Measurements from ENCODE around the gene NDUFAF8.

NDUFAF8 gene, protein sequence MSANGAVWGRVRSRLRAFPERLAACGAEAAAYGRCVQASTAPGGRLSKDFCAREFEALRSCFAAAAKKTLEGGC

DNA sequence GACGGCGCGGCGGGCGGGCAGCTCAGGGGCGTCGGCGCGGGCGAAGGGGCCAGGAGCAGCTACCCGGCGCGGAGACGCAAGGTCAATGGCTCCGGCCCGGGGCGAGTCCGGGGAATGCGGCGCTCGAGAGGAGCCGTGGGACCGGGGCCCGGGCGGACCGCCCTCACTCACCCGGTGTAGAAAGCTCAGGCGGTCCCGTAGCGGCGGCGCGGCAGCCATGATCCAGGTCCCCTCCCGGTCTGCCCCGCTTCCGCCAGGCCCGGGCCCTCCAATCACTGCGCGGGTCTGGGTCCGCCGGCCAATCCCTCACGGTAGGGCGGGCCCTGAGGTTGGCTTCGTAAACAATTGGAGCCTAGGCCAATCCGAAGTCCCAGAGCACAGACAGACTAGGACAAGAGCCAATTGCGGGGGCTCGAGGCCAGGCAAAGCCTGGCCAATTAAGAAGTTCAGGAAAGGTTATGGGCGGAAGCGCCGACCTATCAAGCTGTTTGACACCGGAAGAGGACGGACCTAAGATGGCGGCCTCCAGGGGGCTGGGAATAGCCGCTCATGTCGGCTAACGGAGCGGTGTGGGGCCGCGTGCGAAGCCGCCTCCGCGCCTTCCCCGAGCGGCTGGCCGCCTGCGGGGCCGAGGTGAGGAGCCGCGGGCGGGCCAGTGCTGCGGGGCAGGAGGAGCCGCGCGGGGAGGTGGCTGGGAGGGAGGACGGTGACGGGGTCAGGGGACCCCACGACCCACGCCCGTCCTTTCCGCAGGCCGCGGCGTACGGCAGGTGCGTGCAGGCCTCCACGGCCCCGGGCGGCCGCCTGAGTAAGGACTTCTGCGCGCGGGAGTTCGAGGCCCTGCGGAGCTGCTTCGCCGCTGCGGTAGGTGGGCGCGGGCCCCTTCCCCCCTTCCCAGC lies at the start of gene NDUFAF8, which contains the start of gene TEPSIN:
Gene NDUFAF8, plus strand, starts transcription at position 504 of the 899 bp plus-strand sequence. Its CDS starts 46 bp downstream, at position 550.
Gene TEPSIN, minus strand, starts transcription at position 241 of the 899 bp plus-strand sequence. Its CDS starts 22 bp downstream, at position 219.
- Histone ChIP-seq H3K36me3 (ENCODE audit: insufficient read depth, low read length) (no peaks in the 10 kb centered on the region), H3K27ac (ENCODE audit: low read depth, low read length) (peak within 1 kb of the TSS; percentile 74), H3K27me3 (ENCODE audit: control insufficient read depth in 1 of 2, insufficient read depth in 2 of 2, low read length in 2 of 2) (no peaks in the 10 kb centered on the region), H3K9ac (ENCODE audit: low read length) (peak within 1 kb of the TSS; percentile 78), H3K4me1 (ENCODE audit: insufficient read depth, low read length) (peaks cover 31% of the 10 kb centered on the region), H3K4me3 (ENCODE audit: low read depth in 1 of 2, low read length in 2 of 2) (peak within 1 kb of the TSS; percentile 77 to 91), H3K9me3 (ENCODE audit: low read length) (no peaks in the 10 kb centered on the region)

DNA sequence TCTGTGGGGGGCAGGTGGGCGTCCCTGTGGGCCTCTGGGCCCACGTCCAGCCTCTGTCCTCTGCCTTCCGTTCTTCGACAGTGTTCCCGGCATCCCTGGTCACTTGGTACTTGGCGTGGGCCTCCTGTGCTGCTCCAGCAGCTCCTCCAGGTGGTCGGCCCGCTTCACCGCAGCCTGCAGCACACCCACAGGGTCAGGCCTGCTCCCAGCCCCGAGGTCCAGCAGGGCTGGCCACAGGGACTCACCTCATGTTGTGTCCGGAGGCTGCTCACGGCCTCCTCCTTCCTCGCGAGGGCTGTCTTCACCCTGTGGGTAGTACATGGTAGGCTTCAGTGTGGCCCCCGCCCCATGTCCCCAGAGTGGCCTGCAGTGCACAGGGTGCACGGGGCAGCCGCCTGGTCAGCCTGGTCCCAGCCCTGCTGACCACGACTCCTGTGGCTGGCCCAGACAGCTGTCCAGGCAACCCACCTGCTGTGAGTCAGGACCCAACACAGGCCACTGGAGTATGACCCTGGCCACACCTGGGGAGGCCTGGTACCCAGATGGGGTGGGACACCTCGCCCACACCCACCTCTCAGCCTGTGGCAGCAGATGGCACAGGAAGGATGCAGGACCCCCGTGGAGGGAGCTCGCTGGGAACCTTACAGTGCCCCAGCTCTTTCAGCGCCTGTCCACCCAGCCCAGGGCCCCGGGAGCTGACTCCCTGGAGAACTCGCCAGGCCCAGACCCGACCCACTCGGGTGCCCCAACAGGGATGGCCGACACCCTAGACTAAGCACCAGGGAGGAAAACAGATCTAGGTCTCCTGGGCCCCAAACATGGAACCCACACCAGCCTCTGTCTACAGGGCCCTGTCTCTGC lies 49.2 kb upstream of the NDUFAF8 start:
- Histone ChIP-seq H3K9me3 (ENCODE audit: low read length) (no peaks in the 10 kb centered on the region), H3K4me3 (ENCODE audit: low read depth in 1 of 2, low read length in 2 of 2) (no peak overlapping the region), H3K9ac (ENCODE audit: low read length) (no peak overlapping the region), H3K36me3 (ENCODE audit: insufficient read depth, low read length) (no peaks in the 10 kb centered on the region), H3K27ac (ENCODE audit: low read depth, low read length) (no peak overlapping the region), H3K4me1 (ENCODE audit: insufficient read depth, low read length) (no peaks in the 10 kb centered on the region), H3K27me3 (ENCODE audit: control insufficient read depth in 1 of 2, insufficient read depth in 2 of 2, low read length in 2 of 2) (no peaks in the 10 kb centered on the region)

GRCh38 chr17:81190591-81190990 lies 48.5 kb upstream of the NDUFAF8 start:
- Histone ChIP-seq H3K27ac (ENCODE audit: low read depth, low read length) (no peak overlapping the region), H3K9ac (ENCODE audit: low read length) (no peak overlapping the region), H3K9me3 (ENCODE audit: low read length) (no peaks in the 10 kb centered on the region), H3K36me3 (ENCODE audit: insufficient read depth, low read length) (no peaks in the 10 kb centered on the region), H3K4me1 (ENCODE audit: insufficient read depth, low read length) (no peaks in the 10 kb centered on the region), H3K4me3 (ENCODE audit: low read depth in 1 of 2, low read length in 2 of 2) (no peak overlapping the region), H3K27me3 (ENCODE audit: control insufficient read depth in 1 of 2, insufficient read depth in 2 of 2, low read length in 2 of 2) (no peaks in the 10 kb centered on the region)

DNA sequence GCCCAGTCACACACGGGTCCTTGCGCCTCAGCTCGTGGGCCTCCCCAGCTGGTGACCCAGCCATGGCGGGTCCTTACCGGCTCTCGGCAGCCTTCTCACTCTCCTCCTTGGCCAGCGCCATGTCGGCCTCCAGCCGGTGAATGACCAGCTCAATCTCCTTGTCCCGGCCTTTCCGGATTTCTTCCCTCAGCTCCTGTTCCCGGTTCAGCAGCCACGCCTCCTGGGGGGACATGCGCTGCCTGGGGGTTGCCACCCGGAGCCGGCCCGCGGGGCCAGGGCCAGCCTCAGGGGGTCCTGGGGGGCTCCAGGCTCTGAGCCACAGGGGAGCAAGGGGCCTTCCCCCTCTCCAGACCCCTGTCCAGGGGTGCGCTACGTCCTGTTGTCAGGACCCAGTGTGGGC lies 48.0 kb upstream of the NDUFAF8 start:
- no peak overlapping the region for H3K9ac ChIP-seq (ENCODE audit: low read length)
- H3K27ac ChIP-seq (ENCODE audit: low read depth, low read length), result no peak overlapping the region
- no peaks in the 10 kb centered on the region for H3K36me3 ChIP-seq (ENCODE audit: insufficient read depth, low read length)
- H3K27me3 ChIP-seq (ENCODE audit: control insufficient read depth in 1 of 2, insufficient read depth in 2 of 2, low read length in 2 of 2), result no peaks in the 10 kb centered on the region
- no peaks in the 10 kb centered on the region for H3K4me1 ChIP-seq (ENCODE audit: insufficient read depth, low read length)
- H3K4me3 ChIP-seq (ENCODE audit: low read depth in 1 of 2, low read length in 2 of 2), result no peak overlapping the region
- no peaks in the 10 kb centered on the region for H3K9me3 ChIP-seq (ENCODE audit: low read length)

DNA sequence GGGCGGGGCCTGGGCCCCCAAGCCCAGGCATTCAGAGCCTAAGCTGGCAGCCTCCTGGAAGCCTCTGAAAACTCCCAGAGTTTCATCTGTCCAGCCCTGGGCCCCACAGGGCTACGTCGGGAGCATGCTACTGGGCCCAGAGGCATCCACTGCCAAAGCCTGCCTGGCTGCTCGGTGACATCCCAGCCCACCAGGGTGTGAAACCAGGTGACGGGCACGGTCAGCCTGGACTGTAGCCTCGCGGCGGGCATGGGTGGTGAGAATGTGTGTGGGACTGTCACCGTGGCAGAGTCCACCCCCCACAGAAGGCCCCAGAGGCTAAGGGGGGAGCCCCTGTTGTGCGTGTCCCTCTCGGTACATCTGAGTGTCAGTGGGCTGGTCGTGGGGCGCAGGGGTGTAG lies 47.5 kb upstream of the NDUFAF8 start:
- Histone ChIP-seq H3K27ac (ENCODE audit: low read depth, low read length) (no peak overlapping the region), H3K36me3 (ENCODE audit: insufficient read depth, low read length) (no peaks in the 10 kb centered on the region), H3K9me3 (ENCODE audit: low read length) (no peaks in the 10 kb centered on the region), H3K4me3 (ENCODE audit: low read depth in 1 of 2, low read length in 2 of 2) (no peak overlapping the region), H3K27me3 (ENCODE audit: control insufficient read depth in 1 of 2, insufficient read depth in 2 of 2, low read length in 2 of 2) (no peaks in the 10 kb centered on the region), H3K9ac (ENCODE audit: low read length) (no peak overlapping the region), H3K4me1 (ENCODE audit: insufficient read depth, low read length) (no peaks in the 10 kb centered on the region)

DNA sequence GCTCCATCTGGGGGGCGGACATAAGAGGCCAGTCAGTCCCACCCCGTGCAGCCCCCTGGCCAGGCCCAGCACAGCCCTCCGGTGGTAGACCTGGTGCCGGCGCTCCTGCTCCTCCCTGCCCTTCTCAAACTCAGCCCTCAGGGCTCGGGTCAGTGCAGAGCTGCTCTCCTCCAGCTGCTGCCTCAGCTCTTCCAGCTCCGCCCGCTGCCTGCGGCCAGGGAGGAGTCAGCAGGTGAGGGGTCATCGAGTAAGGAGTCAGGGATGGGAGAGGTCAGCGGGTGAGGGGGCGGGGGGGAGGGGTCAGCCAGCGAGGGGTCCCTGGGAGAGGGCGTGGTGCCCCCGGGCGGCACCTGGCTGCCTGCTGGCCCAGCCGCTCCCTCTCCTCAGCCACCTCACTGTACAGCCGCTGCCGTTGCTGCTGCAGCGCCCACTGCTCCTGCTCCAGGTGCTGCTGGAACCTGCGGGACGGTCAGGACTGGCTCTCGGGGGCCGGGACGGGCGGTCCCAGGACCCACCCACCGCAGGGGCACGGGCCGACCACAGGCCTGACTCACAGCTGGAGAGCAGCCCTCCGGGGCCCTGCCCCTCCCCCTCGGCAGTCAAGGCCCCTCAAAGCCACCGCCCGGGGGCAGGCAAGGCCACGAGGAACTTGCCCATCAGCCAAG lies 46.6 kb upstream of the NDUFAF8 start:
- Histone ChIP-seq H3K27me3 (ENCODE audit: control insufficient read depth in 1 of 2, insufficient read depth in 2 of 2, low read length in 2 of 2) (no peaks in the 10 kb centered on the region), H3K9ac (ENCODE audit: low read length) (no peak overlapping the region), H3K4me1 (ENCODE audit: insufficient read depth, low read length) (no peaks in the 10 kb centered on the region), H3K36me3 (ENCODE audit: insufficient read depth, low read length) (no peaks in the 10 kb centered on the region), H3K27ac (ENCODE audit: low read depth, low read length) (no peak overlapping the region), H3K4me3 (ENCODE audit: low read depth in 1 of 2, low read length in 2 of 2) (no peak overlapping the region), H3K9me3 (ENCODE audit: low read length) (no peaks in the 10 kb centered on the region)

- Histone ChIP-seq H3K4me1 (ENCODE audit: insufficient read depth, low read length) (no peaks in the 10 kb centered on the region), H3K9ac (ENCODE audit: low read length) (no peak overlapping the region), H3K27me3 (ENCODE audit: control insufficient read depth in 1 of 2, insufficient read depth in 2 of 2, low read length in 2 of 2) (no peaks in the 10 kb centered on the region), H3K9me3 (ENCODE audit: low read length) (no peaks in the 10 kb centered on the region), H3K27ac (ENCODE audit: low read depth, low read length) (no peak overlapping the region), H3K36me3 (ENCODE audit: insufficient read depth, low read length) (no peaks in the 10 kb centered on the region), H3K4me3 (ENCODE audit: low read depth in 1 of 2, low read length in 2 of 2) (no peak overlapping the region)
Observed at GRCh38 chr17:81193051-81193410, 46.1 kb upstream of the NDUFAF8 start.

DNA sequence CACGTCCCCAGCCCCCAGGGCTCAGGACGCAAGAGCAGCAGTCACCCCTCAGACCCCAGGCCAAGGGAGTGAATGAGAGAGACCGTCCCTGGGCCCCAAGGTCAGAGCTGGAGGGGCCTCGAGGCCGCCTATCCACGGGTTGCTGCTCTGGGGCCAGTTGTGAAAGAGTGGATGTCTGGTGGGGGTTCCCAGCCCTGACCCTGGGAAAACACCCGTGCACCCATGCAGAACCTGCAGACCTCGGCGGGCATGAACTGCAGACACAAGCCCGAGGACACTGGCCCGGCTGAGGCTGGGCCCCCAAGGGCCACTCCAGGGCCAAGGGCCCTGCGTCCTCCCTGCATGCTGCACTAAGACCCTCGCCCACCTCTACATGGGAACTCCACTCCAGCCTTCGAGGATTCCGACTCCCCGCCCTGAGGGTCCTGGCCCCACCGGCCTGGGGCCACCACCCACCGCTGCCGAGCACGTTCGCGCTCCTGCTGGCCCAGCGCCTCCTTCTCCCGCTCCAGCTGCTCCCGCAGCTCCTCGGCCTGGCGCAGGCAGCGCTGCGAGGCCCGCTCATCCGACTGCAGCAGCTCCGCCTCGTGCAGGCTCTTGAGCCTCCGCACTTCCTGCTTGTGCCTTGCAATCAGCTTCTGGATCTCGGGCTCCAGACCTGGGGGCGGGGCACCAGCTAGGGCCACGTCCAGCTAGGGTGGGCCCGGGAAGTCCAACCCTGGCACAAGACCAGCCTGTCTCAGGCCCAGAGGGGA lies 45.5 kb upstream of the NDUFAF8 start:
- H3K9ac ChIP-seq (ENCODE audit: low read length), result no peak overlapping the region
- no peaks in the 10 kb centered on the region for H3K36me3 ChIP-seq (ENCODE audit: insufficient read depth, low read length)
- H3K27me3 ChIP-seq (ENCODE audit: control insufficient read depth in 1 of 2, insufficient read depth in 2 of 2, low read length in 2 of 2), result no peaks in the 10 kb centered on the region
- no peaks in the 10 kb centered on the region for H3K4me1 ChIP-seq (ENCODE audit: insufficient read depth, low read length)
- H3K9me3 ChIP-seq (ENCODE audit: low read length), result no peaks in the 10 kb centered on the region
- no peak overlapping the region for H3K27ac ChIP-seq (ENCODE audit: low read depth, low read length)
- H3K4me3 ChIP-seq (ENCODE audit: low read depth in 1 of 2, low read length in 2 of 2), result no peak overlapping the region

DNA sequence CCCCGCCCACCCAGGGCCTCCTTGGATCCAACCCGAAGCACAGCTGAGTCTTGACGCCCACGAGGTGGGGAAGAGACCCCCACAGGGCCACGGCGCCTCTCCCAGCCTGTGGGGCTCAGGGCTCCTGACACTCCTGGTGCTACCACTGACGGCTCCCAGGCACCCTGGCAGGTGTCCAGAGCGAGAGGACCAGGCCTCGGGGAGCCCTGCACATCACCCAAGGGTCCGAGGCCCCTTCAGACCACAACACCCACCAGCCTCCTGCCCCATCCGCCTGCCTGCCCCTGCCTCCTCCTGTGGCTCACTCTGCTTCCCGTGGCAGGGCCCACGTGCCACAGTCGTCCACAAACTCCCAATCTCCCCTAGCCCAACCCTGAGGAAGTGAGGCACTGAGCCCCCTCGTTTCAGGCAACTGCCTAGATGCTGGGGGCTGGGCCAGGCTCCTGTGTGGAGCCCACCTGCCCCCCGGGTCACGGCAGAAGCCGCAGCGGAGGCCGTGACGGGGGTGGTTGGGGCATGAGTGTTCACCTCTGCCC lies 44.8 kb upstream of the NDUFAF8 start:
- Histone ChIP-seq H3K27ac (ENCODE audit: low read depth, low read length) (no peak overlapping the region), H3K4me1 (ENCODE audit: insufficient read depth, low read length) (no peaks in the 10 kb centered on the region), H3K9me3 (ENCODE audit: low read length) (no peaks in the 10 kb centered on the region), H3K27me3 (ENCODE audit: control insufficient read depth in 1 of 2, insufficient read depth in 2 of 2, low read length in 2 of 2) (no peaks in the 10 kb centered on the region), H3K36me3 (ENCODE audit: insufficient read depth, low read length) (no peaks in the 10 kb centered on the region), H3K9ac (ENCODE audit: low read length) (no peak overlapping the region), H3K4me3 (ENCODE audit: low read depth in 1 of 2, low read length in 2 of 2) (no peak overlapping the region)

DNA sequence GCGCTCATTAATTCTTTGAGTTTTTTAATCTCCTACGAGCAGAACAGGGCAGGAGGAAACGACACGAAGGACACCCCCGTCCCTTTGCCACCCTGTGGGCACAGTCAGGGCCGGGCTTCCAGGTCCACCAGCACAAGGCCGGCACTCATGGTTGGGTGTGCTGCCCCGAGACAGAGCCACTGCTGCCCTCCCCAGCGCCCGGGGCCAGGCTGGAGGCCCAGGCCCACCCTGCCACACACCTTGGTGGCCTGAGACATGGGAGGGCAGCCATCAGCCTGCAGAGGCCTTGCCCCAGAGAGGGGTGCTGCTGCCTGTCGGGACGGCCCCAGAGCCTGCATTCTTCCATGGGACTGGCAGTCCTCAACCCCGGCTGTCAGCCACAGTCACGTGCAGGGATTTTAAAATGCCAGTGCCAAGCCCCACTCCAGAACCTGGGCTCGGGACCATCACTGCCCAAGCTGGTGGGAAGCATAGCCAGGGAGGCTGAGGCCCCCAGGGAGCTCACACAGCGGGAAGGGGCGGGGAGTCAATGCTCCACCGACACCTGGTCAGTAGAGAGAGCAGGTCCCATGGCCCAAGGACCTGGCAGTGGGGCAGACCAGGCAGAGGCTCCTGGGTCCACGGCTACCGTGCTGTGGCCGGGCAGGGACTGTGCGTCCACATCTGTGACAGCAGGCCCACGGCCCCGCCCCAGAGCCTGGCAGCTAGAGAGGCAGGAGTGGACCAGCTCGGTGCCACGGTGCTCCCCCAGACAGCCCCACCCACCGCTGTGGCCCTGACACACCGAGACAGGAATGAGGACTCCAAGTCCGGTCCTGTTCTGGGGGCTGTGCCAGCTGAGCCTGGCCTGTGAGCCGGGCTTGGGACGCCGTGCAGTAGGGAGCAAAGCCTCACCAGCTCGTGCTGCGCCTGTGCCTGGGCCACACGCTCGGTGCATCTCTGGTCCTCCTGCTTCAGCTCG lies 43.9 kb upstream of the NDUFAF8 start:
- Histone ChIP-seq H3K9me3 (ENCODE audit: low read length) (no peaks in the 10 kb centered on the region), H3K4me3 (ENCODE audit: low read depth in 1 of 2, low read length in 2 of 2) (no peak overlapping the region), H3K27me3 (ENCODE audit: control insufficient read depth in 1 of 2, insufficient read depth in 2 of 2, low read length in 2 of 2) (no peaks in the 10 kb centered on the region), H3K27ac (ENCODE audit: low read depth, low read length) (no peak overlapping the region), H3K36me3 (ENCODE audit: insufficient read depth, low read length) (no peaks in the 10 kb centered on the region), H3K4me1 (ENCODE audit: insufficient read depth, low read length) (no peaks in the 10 kb centered on the region), H3K9ac (ENCODE audit: low read length) (no peak overlapping the region)

All from muscle layer of colon (tissue), 2 donors.